Left forelimb (tissue), 1 donor: Measurements from ENCODE around the gene STAB2.
"Not testable (repeated sequence)": the region's sequence is repeated elsewhere in the genome, so short reads cannot be mapped to it uniquely, and the experiment has no call there.

Source experiments
- DNase-seq: peaks from one replicate; pipeline ENCODE4 v3.0.0-alpha.2; 2018; ENCODE audit warnings: low spot score

Gene STAB2

GRCh38 chr12:103809154-103809553 is 222.1 kb downstream of the STAB2 start:
- DNase-seq = no peak

GRCh38 chr12:103809639-103810038 is 222.6 kb downstream of the STAB2 start:
- not testable (repeated sequence) for DNase-seq

GRCh38 chr12:103810111-103810510 is 223.0 kb downstream of the STAB2 start:
- DNase-seq = no peak

- DNase-seq = no peak
These were observed 224.7 kb downstream of the STAB2 start for GRCh38 chr12:103811791-103812190.

- no peak for DNase-seq
These were observed 225.7 kb downstream of the STAB2 start for GRCh38 chr12:103812789-103813188.

- no peak for DNase-seq
These were observed 226.4 kb downstream of the STAB2 start for GRCh38 chr12:103813426-103813825.

- DNase-seq = no peak
These were observed 226.9 kb downstream of the STAB2 start for GRCh38 chr12:103813949-103814348.

GRCh38 chr12:103814436-103814835 is 227.4 kb downstream of the STAB2 start:
- DNase-seq = no peak
